IgD-negative memory B cell (primary cell): ENCODE data around the gene CHCHD3. TPM values are rescaled to one million over a fixed set of nuclear protein-coding genes. Genes with fewer than 3 reads are reported as not detected.

ENCODE experiments used
- H3K27ac Mint-ChIP-seq, 3 donors: one replicate each; pipeline ENCODE4 v1.8.0; 2020 to 2022; ENCODE audit warnings: mild to moderate bottlenecking in 3 of 3, mixed read lengths in 3 of 3, moderate library complexity in 1 of 3
- H3K27me3 Mint-ChIP-seq: one replicate; pipeline ENCODE4 v1.8.0; 2021; ENCODE audit warnings: mixed read lengths
- H3K36me3 Mint-ChIP-seq: one replicate; pipeline ENCODE4 v1.8.0; 2020; ENCODE audit warnings: mild to moderate bottlenecking, mixed read lengths
- H3K4me1 Mint-ChIP-seq, 3 donors: one replicate each; pipeline ENCODE4 v1.8.0; 2020 to 2022; ENCODE audit warnings: mixed read lengths in 3 of 3, mild to moderate bottlenecking in 1 of 3
- H3K4me3 Mint-ChIP-seq, 4 donors: one replicate each; pipeline ENCODE4 v1.8.0; 2020 to 2022; ENCODE audit warnings: mild to moderate bottlenecking in 4 of 4, mixed read lengths in 4 of 4, moderate library complexity in 3 of 4
- H3K9me3 Mint-ChIP-seq, 3 donors: one replicate each; pipeline ENCODE4 v1.8.0; 2020 to 2021; ENCODE audit warnings: mixed read lengths in 3 of 3, mild to moderate bottlenecking in 1 of 3
- polyA plus RNA-seq: library from polyadenylated mRNA; unstranded; fragments of 300-500 nt; fragmentation: Illumina TruSeq; gene quantifications from one replicate; pipeline ENCODE4 v1.2.3, GENCODE V29; 2021

CHCHD3 gene
- polyA plus RNA-seq, 1 donor from 2014 or later = 62.7 TPM

- no peak overlapping the region for H3K4me3 Mint-ChIP-seq
- H3K4me1 Mint-ChIP-seq = peaks cover 0 to 2% (median 0%) of the 10 kb centered on the region in 3 donors
- peak overlapping the region in 1 of 3 donors; percentile 72 for H3K27ac Mint-ChIP-seq
- peaks cover 13% of the 10 kb centered on the region for H3K36me3 Mint-ChIP-seq
- H3K9me3 Mint-ChIP-seq = peaks cover 0 to 3% (median 0%) of the 10 kb centered on the region in 3 donors
- H3K27me3 Mint-ChIP-seq = no peaks in the 10 kb centered on the region
Measured at GRCh38 chr7:132836746-132837145, 245.1 kb downstream of the CHCHD3 start.

GRCh38 chr7:132830941-132831340 is 250.9 kb downstream of the CHCHD3 start:
- no peak overlapping the region for H3K4me3 Mint-ChIP-seq
- H3K27me3 Mint-ChIP-seq = no peaks in the 10 kb centered on the region
- H3K9me3 Mint-ChIP-seq = no peaks in the 10 kb centered on the region
- no peaks in the 10 kb centered on the region for H3K4me1 Mint-ChIP-seq
- H3K36me3 Mint-ChIP-seq = peaks cover 17% of the 10 kb centered on the region
- no peak overlapping the region for H3K27ac Mint-ChIP-seq

- Mint-ChIP-seq H3K36me3 (peaks cover 20% of the 10 kb centered on the region), H3K27me3 (no peaks in the 10 kb centered on the region), H3K27ac (no peak overlapping the region), H3K4me3 (no peak overlapping the region), H3K4me1 (peaks cover 0 to 2% (median 0%) of the 10 kb centered on the region in 3 donors), H3K9me3 (peaks cover 0 to 5% (median 0%) of the 10 kb centered on the region in 3 donors)
Measured at GRCh38 chr7:132828502-132828901, 253.4 kb downstream of the CHCHD3 start.

GRCh38 chr7:132825932-132826835 is 255.7 kb downstream of the CHCHD3 start:
- Mint-ChIP-seq H3K36me3 (peaks cover 19% of the 10 kb centered on the region), H3K27ac (no peak overlapping the region), H3K4me1 (peaks cover 0 to 2% (median 0%) of the 10 kb centered on the region in 3 donors), H3K4me3 (no peak overlapping the region), H3K9me3 (peaks cover 0 to 5% (median 0%) of the 10 kb centered on the region in 3 donors), H3K27me3 (no peaks in the 10 kb centered on the region)

- Mint-ChIP-seq H3K27ac (peak overlapping the region in 1 of 3 donors; percentile 23), H3K4me3 (no peak overlapping the region), H3K4me1 (peaks cover 0 to 2% (median 0%) of the 10 kb centered on the region in 3 donors), H3K27me3 (no peaks in the 10 kb centered on the region), H3K9me3 (peaks cover 0 to 5% (median 0%) of the 10 kb centered on the region in 3 donors), H3K36me3 (peaks cover 15% of the 10 kb centered on the region)
Measured at GRCh38 chr7:132825222-132825621, 256.7 kb downstream of the CHCHD3 start.

GRCh38 chr7:132819648-132820047 is 262.2 kb downstream of the CHCHD3 start:
- H3K9me3 Mint-ChIP-seq = peaks cover 0 to 2% (median 0%) of the 10 kb centered on the region in 3 donors
- H3K4me1 Mint-ChIP-seq = peaks cover 0 to 2% (median 0%) of the 10 kb centered on the region in 3 donors
- no peak overlapping the region for H3K4me3 Mint-ChIP-seq
- H3K27me3 Mint-ChIP-seq = no peaks in the 10 kb centered on the region
- peaks cover 17% of the 10 kb centered on the region for H3K36me3 Mint-ChIP-seq
- no peak overlapping the region for H3K27ac Mint-ChIP-seq

GRCh38 chr7:132817949-132818348 is 263.9 kb downstream of the CHCHD3 start:
- H3K9me3 Mint-ChIP-seq = no peaks in the 10 kb centered on the region
- H3K27ac Mint-ChIP-seq = no peak overlapping the region
- no peaks in the 10 kb centered on the region for H3K4me1 Mint-ChIP-seq
- no peak overlapping the region for H3K4me3 Mint-ChIP-seq
- H3K27me3 Mint-ChIP-seq = no peaks in the 10 kb centered on the region
- H3K36me3 Mint-ChIP-seq = peaks cover 15% of the 10 kb centered on the region

- peaks cover 0 to 8% (median 0%) of the 10 kb centered on the region in 3 donors for H3K9me3 Mint-ChIP-seq
- H3K27me3 Mint-ChIP-seq = no peaks in the 10 kb centered on the region
- no peaks in the 10 kb centered on the region for H3K4me1 Mint-ChIP-seq
- no peak overlapping the region for H3K27ac Mint-ChIP-seq
- H3K36me3 Mint-ChIP-seq = peaks cover 15% of the 10 kb centered on the region
- H3K4me3 Mint-ChIP-seq = no peak overlapping the region
Measured at GRCh38 chr7:132815696-132816311, 266.1 kb downstream of the CHCHD3 start.

GRCh38 chr7:132815130-132815529 is 266.8 kb downstream of the CHCHD3 start:
- H3K36me3 Mint-ChIP-seq = peaks cover 15% of the 10 kb centered on the region
- H3K4me1 Mint-ChIP-seq = no peaks in the 10 kb centered on the region
- peaks cover 0 to 8% (median 0%) of the 10 kb centered on the region in 3 donors for H3K9me3 Mint-ChIP-seq
- no peaks in the 10 kb centered on the region for H3K27me3 Mint-ChIP-seq
- H3K4me3 Mint-ChIP-seq = no peak overlapping the region
- H3K27ac Mint-ChIP-seq = no peak overlapping the region

GRCh38 chr7:132810561-132810960 is 271.3 kb downstream of the CHCHD3 start:
- Mint-ChIP-seq H3K4me3 (no peak overlapping the region), H3K27ac (no peak overlapping the region), H3K27me3 (no peaks in the 10 kb centered on the region), H3K9me3 (peaks cover 0 to 8% (median 0%) of the 10 kb centered on the region in 3 donors), H3K36me3 (peaks cover 5% of the 10 kb centered on the region), H3K4me1 (no peaks in the 10 kb centered on the region)

- H3K36me3 Mint-ChIP-seq = peaks cover 4% of the 10 kb centered on the region
Measured at GRCh38 chr7:132806834-132807233, 275.1 kb downstream of the CHCHD3 start.

GRCh38 chr7:132805766-132806165 is 276.1 kb downstream of the CHCHD3 start:
- no peaks in the 10 kb centered on the region for H3K9me3 Mint-ChIP-seq
- H3K4me3 Mint-ChIP-seq = no peak overlapping the region
- H3K27me3 Mint-ChIP-seq = no peaks in the 10 kb centered on the region
- H3K36me3 Mint-ChIP-seq = peaks cover 3% of the 10 kb centered on the region
- H3K27ac Mint-ChIP-seq = no peak overlapping the region
- peaks cover 0 to 2% (median 0%) of the 10 kb centered on the region in 3 donors for H3K4me1 Mint-ChIP-seq

More at GRCh38 chr7:132806834-132807233, 275.1 kb downstream of the CHCHD3 start:
- Mint-ChIP-seq H3K27ac (no peak overlapping the region), H3K9me3 (peaks cover 0 to 2% (median 0%) of the 10 kb centered on the region in 3 donors), H3K27me3 (no peaks in the 10 kb centered on the region), H3K4me3 (no peak overlapping the region), H3K4me1 (peaks cover 0 to 2% (median 0%) of the 10 kb centered on the region in 3 donors)

- H3K9me3 Mint-ChIP-seq = no peaks in the 10 kb centered on the region
- H3K36me3 Mint-ChIP-seq = peaks cover 3% of the 10 kb centered on the region
- peaks cover 0 to 2% (median 0%) of the 10 kb centered on the region in 3 donors for H3K4me1 Mint-ChIP-seq
Measured at GRCh38 chr7:132804849-132805485, 276.9 kb downstream of the CHCHD3 start.

GRCh38 chr7:132800522-132800921 is 281.4 kb downstream of the CHCHD3 start:
- peaks cover 4% of the 10 kb centered on the region for H3K36me3 Mint-ChIP-seq
- H3K27me3 Mint-ChIP-seq = no peaks in the 10 kb centered on the region
- no peak overlapping the region for H3K4me3 Mint-ChIP-seq
- H3K4me1 Mint-ChIP-seq = peaks cover 0 to 4% (median 2%) of the 10 kb centered on the region in 3 donors
- no peaks in the 10 kb centered on the region for H3K9me3 Mint-ChIP-seq
- H3K27ac Mint-ChIP-seq = no peak overlapping the region

More at GRCh38 chr7:132804849-132805485, 276.9 kb downstream of the CHCHD3 start:
- Mint-ChIP-seq H3K27me3 (no peaks in the 10 kb centered on the region), H3K27ac (no peak overlapping the region), H3K4me3 (no peak overlapping the region)

- Mint-ChIP-seq H3K9me3 (no peaks in the 10 kb centered on the region), H3K36me3 (peaks cover 4% of the 10 kb centered on the region), H3K4me3 (no peak overlapping the region), H3K4me1 (peaks cover 0 to 4% (median 2%) of the 10 kb centered on the region in 3 donors), H3K27me3 (no peaks in the 10 kb centered on the region), H3K27ac (no peak overlapping the region)
Measured at GRCh38 chr7:132799081-132799413, 282.8 kb downstream of the CHCHD3 start.
